Ascending aorta (tissue), 2 donors: Measurements from ENCODE around the gene SETBP1. TPM values are rescaled to one million over a fixed set of nuclear protein-coding genes. Genes with fewer than 3 reads are reported as not detected.

Experiments
- DNase-seq, 2 donors: peaks; one replicate each; pipeline ENCODE4 v3.0.0-alpha.2; 2019; ENCODE audit warnings: low spot score in 2 of 2
- H3K27ac ChIP-seq, 2 donors: fragments of 200-600 bp; sonication (generic); one replicate each; pipeline ENCODE4 v1.5.1; 2016 to 2017; ENCODE audit warnings: mild to moderate bottlenecking in 1 of 2
- H3K27me3 ChIP-seq: fragments of 200-600 bp; sonication (generic); one replicate; pipeline ENCODE4 v1.5.1; 2017
- H3K36me3 ChIP-seq, 2 donors: fragments of 200-600 bp; sonication (generic); one replicate each; pipeline ENCODE4 v1.5.1; 2016
- H3K4me1 ChIP-seq, 2 donors: fragments of 200-600 bp; sonication (generic); one replicate each; pipeline ENCODE4 v1.5.1; 2016 to 2017; ENCODE audit warnings: mild to moderate bottlenecking in 1 of 2
- H3K4me3 ChIP-seq, 2 donors: fragments of 200-600 bp; sonication (generic); one replicate each; pipeline ENCODE4 v1.5.1; 2016 to 2017; ENCODE audit warnings: mild to moderate bottlenecking in 1 of 2
- H3K9me3 ChIP-seq, 2 donors: fragments of 200-600 bp; sonication (generic); one replicate each; pipeline ENCODE4 v1.5.1; 2016
- CTCF ChIP-seq, 3 experiments: fragments of 200-600 bp in 2 of 3; fragments of 450-650 bp in 1 of 3; sonication (generic) in 2 of 3; IDR thresholded peaks; one replicate each; pipeline ENCODE4 v1.5.1; 2016 to 2019; ENCODE audit warnings: antibody characterized with exemption in 3 of 3, mild to moderate bottlenecking in 1 of 3, moderate library complexity in 1 of 3
- intact Hi-C: fragments of 100-400 bp; cut with DNase I; formaldehyde crosslinking; loops from one replicate; pipeline ENCODE4 v1.15.1; 2023
- total RNA-seq: library from RNA; depleted of rRNA; stranded (reverse); fragments of >200 nt; gene quantifications from one replicate; pipeline ENCODE4 v1.1.0, GENCODE V29; 2016

Gene SETBP1
- total RNA-seq, 1 donor from 2014 or later = 23.5 TPM

DNA sequence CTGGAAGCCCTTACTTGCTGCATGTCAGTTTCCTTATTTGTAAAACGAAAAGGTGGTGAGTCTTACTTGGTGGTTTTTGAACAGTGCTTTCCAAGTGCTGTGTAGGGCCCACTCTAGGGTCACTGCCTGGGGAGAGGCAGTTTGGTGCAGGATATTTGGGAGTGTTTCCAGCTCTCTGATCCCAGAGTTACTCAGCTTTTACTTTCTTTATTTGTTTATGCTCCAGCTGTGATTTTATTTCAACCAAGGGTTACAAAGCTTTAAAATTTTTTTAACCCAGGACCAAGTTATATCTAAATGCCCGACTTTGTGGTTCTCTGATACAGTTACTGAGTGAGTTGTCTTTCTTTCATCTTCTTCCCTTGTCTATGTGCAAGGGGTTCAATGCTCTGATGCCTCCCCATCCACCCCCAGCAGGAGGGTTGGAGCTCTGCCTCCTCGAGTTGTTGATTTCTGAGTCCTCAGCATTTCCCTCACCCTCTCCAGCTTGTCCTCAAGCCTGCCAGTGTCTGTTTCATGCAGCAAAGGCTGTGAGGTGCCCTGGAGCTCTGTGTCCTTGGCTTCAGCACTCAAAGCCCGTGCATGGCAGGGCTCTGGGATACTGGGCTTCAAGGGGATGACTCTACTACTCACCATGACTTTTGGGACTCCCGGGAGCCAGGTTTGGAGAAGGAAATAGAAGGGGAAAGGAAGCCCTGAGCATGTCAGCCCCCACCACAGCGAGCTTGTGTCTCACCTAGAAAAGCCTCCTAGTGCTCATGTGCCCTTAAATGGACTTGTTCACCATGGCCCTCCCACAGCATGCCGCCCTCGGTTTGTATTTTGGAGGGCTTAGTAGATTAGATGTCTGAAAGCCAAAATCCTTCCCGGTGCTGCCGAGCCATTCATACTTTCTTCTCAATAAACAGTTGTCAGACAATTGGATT is 236.8 kb downstream of the SETBP1 start:
- intact Hi-C loops = loop anchor here (5.0 to 10.0 kb wide), 4 partner anchors 40 to 327 kb away; no protein-coding TSS in a partner anchor
- Histone ChIP-seq H3K4me1 (peaks cover 13 to 26% of the 10 kb centered on the region in 2 donors), H3K27me3 (no peaks in the 10 kb centered on the region), H3K27ac (peak overlapping the region; percentile 81 to 89), H3K4me3 (no peak overlapping the region), H3K9me3 (no peaks in the 10 kb centered on the region), H3K36me3 (no peaks in the 10 kb centered on the region)
- no peak for TF ChIP-seq CTCF (IDR thresholded peaks at IDR 0.05)
- no peak for DNase-seq

GRCh38 chr18:44918142-44918476 is 237.4 kb downstream of the SETBP1 start:
- Histone ChIP-seq H3K36me3 (no peaks in the 10 kb centered on the region), H3K4me1 (peaks cover 13 to 26% of the 10 kb centered on the region in 2 donors), H3K4me3 (no peak overlapping the region), H3K27me3 (no peaks in the 10 kb centered on the region), H3K9me3 (no peaks in the 10 kb centered on the region), H3K27ac (peak overlapping the region; percentile 81 to 89)
- intact Hi-C loops = loop anchor here (5.0 to 10.0 kb wide), 4 partner anchors 39 to 327 kb away; no protein-coding TSS in a partner anchor
- TF ChIP-seq CTCF (IDR thresholded peaks at IDR 0.05) = no peak
- no peak for DNase-seq

DNA sequence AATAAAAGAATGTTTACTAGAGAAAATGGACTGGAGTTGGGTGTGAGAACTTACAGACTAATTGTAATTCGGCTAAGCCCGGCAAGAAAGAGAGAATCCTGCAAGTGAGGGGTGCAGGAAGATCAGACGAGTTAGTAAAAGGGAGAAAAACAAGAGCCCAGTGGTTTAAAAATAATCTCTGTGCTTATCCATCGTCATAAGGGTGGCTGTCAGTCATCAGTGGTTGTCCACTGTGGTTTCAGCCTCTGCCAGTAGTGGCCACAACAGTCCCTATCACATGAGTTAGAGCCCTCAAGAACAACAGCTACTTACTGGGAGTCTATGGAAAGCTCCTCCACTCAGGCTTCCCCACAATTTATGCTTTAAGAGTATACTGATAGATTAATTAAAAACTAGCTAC is 239.8 kb downstream of the SETBP1 start:
- DNase-seq = no peak
- intact Hi-C loops = loop anchor here (10.0 kb wide), 2 partner anchors 326 to 604 kb away; no protein-coding TSS in a partner anchor
- TF ChIP-seq CTCF (IDR thresholded peaks at IDR 0.05) = no peak
- Histone ChIP-seq H3K9me3 (no peaks in the 10 kb centered on the region), H3K27me3 (no peaks in the 10 kb centered on the region), H3K36me3 (no peaks in the 10 kb centered on the region), H3K27ac (no peak overlapping the region), H3K4me3 (no peak overlapping the region), H3K4me1 (peaks cover 13 to 29% of the 10 kb centered on the region in 2 donors)

DNA sequence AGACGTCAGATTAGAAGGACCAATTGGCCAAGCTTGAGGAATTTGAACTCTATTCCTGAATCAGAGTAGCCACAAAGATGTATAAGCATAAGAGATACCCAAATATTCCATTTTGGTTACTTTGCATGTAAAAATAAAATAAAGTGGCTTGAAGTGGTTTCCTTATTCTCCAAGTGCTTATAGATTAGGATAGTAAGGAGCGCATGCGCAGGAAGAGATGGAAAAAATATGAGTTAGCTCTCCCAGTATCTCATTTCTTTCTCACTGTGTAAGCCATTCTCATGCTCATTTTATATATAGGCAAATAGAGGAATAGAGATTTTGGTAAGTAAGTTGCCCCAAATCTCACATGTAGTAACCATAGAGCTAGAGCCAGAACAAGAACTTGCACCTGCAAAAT is 241.3 kb downstream of the SETBP1 start:
- no peak for DNase-seq
- TF ChIP-seq CTCF (IDR thresholded peaks at IDR 0.05) = no peak
- Histone ChIP-seq H3K4me3 (no peak overlapping the region), H3K4me1 (peaks cover 6 to 19% of the 10 kb centered on the region in 2 donors), H3K27ac (no peak overlapping the region), H3K36me3 (no peaks in the 10 kb centered on the region), H3K9me3 (no peaks in the 10 kb centered on the region), H3K27me3 (no peaks in the 10 kb centered on the region)
- intact Hi-C loops = loop anchor here (10.0 kb wide), 2 partner anchors 327 to 603 kb away; no protein-coding TSS in a partner anchor

DNA sequence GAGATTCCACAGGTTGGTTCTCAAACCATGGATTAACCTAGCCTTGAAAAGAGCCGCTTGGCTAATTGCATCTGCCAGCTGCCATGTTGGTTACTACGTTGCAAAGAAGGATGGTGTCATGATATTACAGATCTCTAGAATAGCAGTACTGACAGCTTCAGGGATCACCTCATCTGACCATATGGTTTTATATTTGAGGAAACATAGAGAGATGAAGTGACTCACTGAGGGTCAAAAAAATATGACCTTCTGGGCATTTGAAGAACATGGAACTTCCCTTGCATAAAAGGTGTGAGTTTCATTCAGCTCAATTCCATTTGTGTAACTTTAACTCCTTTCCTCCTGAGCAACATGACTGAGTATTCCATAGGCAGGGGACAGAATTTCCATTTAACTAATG is 242.3 kb downstream of the SETBP1 start:
- Histone ChIP-seq H3K4me3 (no peak overlapping the region), H3K9me3 (no peaks in the 10 kb centered on the region), H3K27me3 (no peaks in the 10 kb centered on the region), H3K36me3 (no peaks in the 10 kb centered on the region), H3K27ac (no peak overlapping the region), H3K4me1 (peaks cover 0 to 9% of the 10 kb centered on the region in 2 donors)
- TF ChIP-seq CTCF (IDR thresholded peaks at IDR 0.05) = no peak
- DNase-seq = no peak
- intact Hi-C loops = loop anchor here (10.0 kb wide), 2 partner anchors 328 to 602 kb away; no protein-coding TSS in a partner anchor
